Calu3 (cell line): ENCODE data around the gene SLC22A4. TPM values are rescaled to one million over a fixed set of nuclear protein-coding genes. Genes with fewer than 3 reads are reported as not detected.

Experiments used
- BruUV-seq: library from RNA; stranded (reverse); fragments of 400-500 nt; replicated peaks from 2 replicates; lab custom pipeline; 2021; lab: Mats Ljungman, UMichigan
- CTCF ChIA-PET: fragments of 300-600 bp; sonication (Branson Sonifier 250); formaldehyde crosslinking; loops from one replicate; lab custom pipeline; 2022; ENCODE audit warnings: antibody characterized with exemption; lab: Charles Lee
- DNase-seq: peaks from one replicate; pipeline ENCODE4 v3.0.0; 2022
- H3K27ac Mint-ChIP-seq: one replicate; pipeline ENCODE4 v1.8.0; 2022; ENCODE audit warnings: mixed read lengths; ENCODE audit not compliant: unreplicated experiment
- H3K27me3 Mint-ChIP-seq: one replicate; pipeline ENCODE4 v1.8.0; 2022; ENCODE audit warnings: mixed read lengths; ENCODE audit not compliant: unreplicated experiment
- H3K36me3 Mint-ChIP-seq: one replicate; pipeline ENCODE4 v1.8.0; 2022; ENCODE audit warnings: mild to moderate bottlenecking, moderate library complexity, mixed read lengths; ENCODE audit not compliant: insufficient read depth, unreplicated experiment
- H3K4me1 Mint-ChIP-seq: one replicate; pipeline ENCODE4 v1.8.0; 2022; ENCODE audit warnings: mild to moderate bottlenecking, low read depth, mixed read lengths; ENCODE audit not compliant: unreplicated experiment
- H3K4me3 Mint-ChIP-seq: one replicate; pipeline ENCODE4 v1.8.0; 2022; ENCODE audit warnings: mild to moderate bottlenecking, low read depth, moderate library complexity, mixed read lengths; ENCODE audit not compliant: unreplicated experiment
- H3K9me3 Mint-ChIP-seq: one replicate; pipeline ENCODE4 v1.8.0; 2022; ENCODE audit warnings: low read depth, mixed read lengths; ENCODE audit not compliant: unreplicated experiment
- CTCF ChIP-seq: fragments of 200-600 bp; IDR thresholded peaks from one replicate; pipeline ENCODE4 v1.8.0; 2022; ENCODE audit warnings: antibody characterized with exemption; ENCODE audit not compliant: unreplicated experiment
- intact Hi-C: fragments of 100-400 bp; cut with micrococcal nuclease; formaldehyde crosslinking; loops from one replicate; pipeline ENCODE4 v1.10.0; 2022; ENCODE audit not compliant: unreplicated experiment
- total RNA-seq: library from RNA; stranded (reverse); gene quantifications from 2 replicates; pipeline ENCODE4 v1.2.3, GENCODE V29; 2022

SLC22A4 gene
- total RNA-seq, 1 experiment from 2014 or later: 3.1 TPM

- H3K27ac Mint-ChIP-seq: no peak overlapping the region
- intact Hi-C loops: loop anchor here (10.0 kb wide), 2 partner anchors 331 to 421 kb away; no protein-coding TSS in a partner anchor
- no peaks in the 10 kb centered on the region for H3K9me3 Mint-ChIP-seq
- no peaks in the 10 kb centered on the region for H3K27me3 Mint-ChIP-seq
- DNase-seq: no peak
- H3K4me1 Mint-ChIP-seq: peaks cover 38% of the 10 kb centered on the region
- H3K36me3 Mint-ChIP-seq: peaks cover 15% of the 10 kb centered on the region
- BruUV-seq: no TSS peak
- H3K4me3 Mint-ChIP-seq: no peak overlapping the region
- no peak for TF ChIP-seq CTCF
- CTCF ChIA-PET: no interaction called here
Measured at GRCh38 chr5:132383984-132384383, 89.8 kb downstream of the SLC22A4 start.

- Mint-ChIP-seq H3K27ac (no peak overlapping the region), H3K27me3 (no peaks in the 10 kb centered on the region), H3K36me3 (peaks cover 16% of the 10 kb centered on the region), H3K4me1 (peaks cover 44% of the 10 kb centered on the region), H3K9me3 (no peaks in the 10 kb centered on the region), H3K4me3 (no peak overlapping the region)
- intact Hi-C loops: loop anchor here (1.0 to 10.0 kb wide), 7 partner anchors 43 to 498 kb away; partner anchors contain the start of genes GDF9, KIF3A and UQCRQ
- BruUV-seq: no TSS peak
- CTCF ChIA-PET: no interaction called here
- no peak for TF ChIP-seq CTCF
- no peak for DNase-seq
Measured at GRCh38 chr5:132384506-132385050, 90.4 kb downstream of the SLC22A4 start.

- CTCF ChIA-PET: interaction anchor here (1.3 to 4.8 kb wide), 2 partner anchors 114 to 292 kb away, joined by 4 to 83 read pairs; no protein-coding TSS in a partner anchor
- H3K27ac Mint-ChIP-seq: peak overlapping the region; percentile 87
- intact Hi-C loops: loop anchor here (1.0 to 10.0 kb wide), 9 partner anchors 42 to 497 kb away; partner anchors contain the start of genes GDF9, KIF3A and UQCRQ
Measured at GRCh38 chr5:132385326-132386105, 91.3 kb downstream of the SLC22A4 start.

More at GRCh38 chr5:132385326-132386105, 91.3 kb downstream of the SLC22A4 start:
- TF ChIP-seq CTCF: peak; percentile 87
- DNase-seq: peak; percentile 77
- Mint-ChIP-seq H3K27me3 (no peaks in the 10 kb centered on the region), H3K36me3 (peaks cover 24% of the 10 kb centered on the region), H3K4me3 (no peak overlapping the region), H3K9me3 (no peaks in the 10 kb centered on the region), H3K4me1 (peaks cover 53% of the 10 kb centered on the region)
- no TSS peak for BruUV-seq
